Neuronal stem cell (in vitro differentiated cells): ENCODE results near the gene STK32A.

Experiments used
- DNase-seq: peaks from one replicate; pipeline ENCODE4 v3.0.0-alpha.2; 2013; ENCODE audit warnings: low spot score
- H2AFZ ChIP-seq: one replicate; pipeline ENCODE4 v1.6.1; 2013; ENCODE audit warnings: mild to moderate bottlenecking, low read length, inconsistent platforms
- H2AK5ac ChIP-seq: 2 replicates; pipeline ENCODE4 v1.6.1; 2013; ENCODE audit warnings: low read depth, mild to moderate bottlenecking, inconsistent platforms, low read length, moderate library complexity, mixed read lengths
- H2BK120ac ChIP-seq: 2 replicates; pipeline ENCODE4 v1.6.1; 2013; ENCODE audit warnings: low read depth, mild to moderate bottlenecking, inconsistent platforms, low read length, moderate library complexity, mixed read lengths
- H2BK12ac ChIP-seq: one replicate; pipeline ENCODE4 v1.6.1; 2013; ENCODE audit warnings: low read length, inconsistent platforms
- H2BK15ac ChIP-seq: 2 replicates; pipeline ENCODE4 v1.6.1; 2013; ENCODE audit warnings: mild to moderate bottlenecking, low read length, inconsistent platforms, mixed read lengths
- H2BK5ac ChIP-seq: one replicate; pipeline ENCODE4 v1.6.1; 2013; ENCODE audit warnings: inconsistent platforms, mild to moderate bottlenecking, low read length, moderate library complexity
- H3K14ac ChIP-seq: one replicate; pipeline ENCODE4 v1.6.1; 2013; ENCODE audit warnings: low read length, inconsistent platforms
- H3K18ac ChIP-seq: 2 replicates; pipeline ENCODE4 v1.6.1; 2013; ENCODE audit warnings: low read length, inconsistent platforms
- H3K23ac ChIP-seq: 2 replicates; pipeline ENCODE4 v1.6.1; 2013; ENCODE audit warnings: low read depth, mild to moderate bottlenecking, mixed read lengths, low read length, inconsistent platforms; ENCODE audit not compliant: poor library complexity
- H3K27ac ChIP-seq: replicated peaks from 3 replicates; pipeline ENCODE4 v1.5.1; 2013; ENCODE audit warnings: low read length, inconsistent platforms
- H3K27me3 ChIP-seq, 3 experiments: 2 replicates each; pipeline ENCODE4 v1.6.1; 2013; ENCODE audit warnings: low read length in 3 of 3, mild to moderate bottlenecking in 2 of 3, inconsistent platforms in 1 of 3, low read depth in 1 of 3, mixed read lengths in 1 of 3, moderate library complexity in 1 of 3; ENCODE audit not compliant: control insufficient read depth in 3 of 3, insufficient read depth in 3 of 3
- H3K36me3 ChIP-seq, 2 donors: replicated peaks in 1 of 2; 2 replicates each; pipeline ENCODE4 v1.6.1; 2013; ENCODE audit warnings: low read length in 2 of 2; ENCODE audit not compliant: control insufficient read depth in 2 of 2, insufficient read depth in 2 of 2
- H3K4ac ChIP-seq: 2 replicates; pipeline ENCODE4 v1.6.1; 2013; ENCODE audit warnings: inconsistent platforms, mild to moderate bottlenecking, low read length, moderate library complexity
- H3K4me1 ChIP-seq, 2 donors: 1 replicate in 1 of 2; 2 replicates in 1 of 2; pipeline ENCODE4 v1.6.1; 2013; ENCODE audit warnings: low read length in 2 of 2, low read depth in 1 of 2; ENCODE audit not compliant: control insufficient read depth in 2 of 2, insufficient read depth in 1 of 2
- H3K4me2 ChIP-seq: one replicate; pipeline ENCODE4 v1.6.1; 2013; ENCODE audit warnings: mild to moderate bottlenecking, low read length, inconsistent platforms; ENCODE audit not compliant: insufficient read depth, poor library complexity, severe bottlenecking
- H3K4me3 ChIP-seq, 2 donors: 2 replicates each; pipeline ENCODE4 v1.5.1; 2013; ENCODE audit warnings: low read length in 2 of 2, mild to moderate bottlenecking in 2 of 2, inconsistent platforms in 1 of 2, moderate library complexity in 1 of 2
- H3K79me1 ChIP-seq: one replicate; pipeline ENCODE4 v1.6.1; 2013; ENCODE audit warnings: low read depth, mild to moderate bottlenecking, inconsistent platforms, low read length, moderate library complexity
- H3K9ac ChIP-seq: one replicate; pipeline ENCODE4 v1.6.1; 2013; ENCODE audit warnings: mild to moderate bottlenecking, low read depth, low read length, inconsistent platforms; ENCODE audit not compliant: poor library complexity
- H3K9me3 ChIP-seq, 2 donors: replicated peaks in 1 of 2; 2 replicates each; pipeline versions ENCODE3 to v1.6.1; 2013; ENCODE audit warnings: low read length in 2 of 2, mild to moderate bottlenecking in 2 of 2, inconsistent platforms in 1 of 2, low read depth in 1 of 2, mixed read lengths in 1 of 2, moderate library complexity in 1 of 2; ENCODE audit not compliant: control insufficient read depth in 2 of 2, insufficient read depth in 1 of 2
- H4K8ac ChIP-seq: one replicate; pipeline ENCODE4 v1.6.1; 2013; ENCODE audit warnings: low read depth, mild to moderate bottlenecking, inconsistent platforms, low read length, moderate library complexity
- H4K91ac ChIP-seq: one replicate; pipeline ENCODE4 v1.6.1; 2013; ENCODE audit warnings: low read length, low read depth, mild to moderate bottlenecking, inconsistent platforms; ENCODE audit not compliant: poor library complexity
- WGBS, 2 donors: extraction: QIAGEN DNeasy Blood & Tissue Kit; methylation state at CpG; one replicate each; pipeline ENCODE4 v1.1.7; 2013; ENCODE audit warnings: missing lambda C conversion rate in 2 of 2, mixed read lengths in 1 of 2; ENCODE audit not compliant: insufficient read length in 2 of 2, insufficient replicate concordance in 1 of 2; ENCODE audit errors: extremely low coverage in 2 of 2; 5-methylcytosine and 5-hydroxymethylcytosine counted together

Gene STK32A

GRCh38 chr5:147310059-147310704 is 75.4 kb downstream of the STK32A start:
- Histone ChIP-seq H3K4me3 (no peak overlapping the region), H2AFZ (no peak overlapping the region), H3K9me3 (no peaks in the 10 kb centered on the region), H4K8ac (no peak overlapping the region), H3K36me3 (no peaks in the 10 kb centered on the region), H4K91ac (no peak overlapping the region), H2BK12ac (no peak overlapping the region), H3K14ac (no peak overlapping the region), H3K4me1 (no peaks in the 10 kb centered on the region), H3K23ac (no peak overlapping the region), H3K79me1 (no peaks in the 10 kb centered on the region), H3K27me3 (no peaks in the 10 kb centered on the region), H3K4ac (no peak overlapping the region), H3K4me2 (no peak overlapping the region), H3K9ac (no peak overlapping the region), H2AK5ac (no peak overlapping the region), H3K18ac (no peak overlapping the region), H2BK120ac (no peak overlapping the region), H2BK5ac (no peak overlapping the region), H2BK15ac (no peak overlapping the region), H3K27ac (no peak overlapping the region)
- WGBS, 2 donors, result no CpG with 5 or more reads among the region's 10 CpGs
- DNase-seq, result no peak

DNA sequence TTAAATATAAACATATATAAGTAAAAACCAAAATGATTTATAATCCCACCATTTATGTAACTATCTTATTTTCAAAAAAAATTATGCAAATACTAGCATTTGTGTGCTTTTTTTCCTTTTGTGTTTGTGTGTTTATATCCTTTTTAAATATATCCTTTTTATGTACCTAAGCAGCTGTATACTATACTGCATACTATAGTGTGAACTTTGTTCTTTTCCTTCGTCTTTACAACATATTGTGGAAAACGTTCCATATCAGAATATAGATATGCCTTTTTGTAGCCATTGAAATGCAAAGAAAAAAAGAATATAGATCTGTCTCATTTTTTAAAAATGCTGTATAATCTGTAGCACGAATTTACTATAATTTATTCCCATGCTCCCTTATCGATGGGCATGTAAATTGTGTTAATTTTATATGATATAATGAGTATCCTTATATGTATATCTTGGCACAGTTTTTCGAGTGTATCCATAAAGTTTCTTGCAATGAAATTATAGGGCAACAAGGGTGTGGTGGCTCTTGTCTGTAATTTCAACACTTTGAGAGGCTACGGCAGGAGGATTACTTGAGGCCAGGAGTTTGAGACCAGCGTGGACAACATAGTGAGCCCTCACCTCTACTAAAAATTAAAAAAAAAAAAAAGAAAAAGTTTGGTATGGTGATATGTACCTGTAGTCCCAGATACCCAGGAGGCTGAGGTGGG is 83.3 kb downstream of the STK32A start:
- no peak for DNase-seq
- Histone ChIP-seq H3K79me1 (no peaks in the 10 kb centered on the region), H3K27me3 (no peaks in the 10 kb centered on the region), H3K9me3 (no peaks in the 10 kb centered on the region), H4K91ac (no peak overlapping the region), H3K14ac (no peak overlapping the region), H3K4me1 (no peaks in the 10 kb centered on the region), H2AK5ac (no peak overlapping the region), H2BK5ac (no peak overlapping the region), H4K8ac (no peak overlapping the region), H2BK120ac (no peak overlapping the region), H3K9ac (no peak overlapping the region), H3K27ac (no peak overlapping the region), H3K18ac (no peak overlapping the region), H3K4me2 (no peak overlapping the region), H2BK15ac (no peak overlapping the region), H2AFZ (no peak overlapping the region), H3K4ac (no peak overlapping the region), H2BK12ac (no peak overlapping the region), H3K36me3 (no peaks in the 10 kb centered on the region), H3K23ac (no peak overlapping the region), H3K4me3 (no peak overlapping the region)
- no CpG with 5 or more reads among the region's 7 CpGs for WGBS, 2 donors

DNA sequence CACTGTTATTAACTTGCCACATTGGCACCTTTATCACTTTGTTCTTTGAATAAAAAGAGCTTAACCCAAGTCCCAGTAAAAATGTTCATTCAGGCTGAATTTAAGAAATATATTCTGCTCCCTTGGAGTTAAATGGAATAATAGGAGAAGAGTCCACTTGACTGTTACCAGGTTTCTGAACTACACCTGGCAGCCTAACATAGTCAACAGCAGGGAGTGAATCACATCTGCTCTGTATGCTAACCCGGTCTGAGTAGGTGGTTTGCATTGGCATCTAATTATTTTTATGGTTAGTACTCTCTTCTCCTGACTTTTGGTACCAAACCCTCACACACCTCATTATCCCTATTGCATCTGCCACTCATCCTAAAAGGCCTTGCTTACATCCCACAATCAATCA is 86.7 kb downstream of the STK32A start:
- no peak overlapping the region for H2BK120ac ChIP-seq
- no peak overlapping the region for H3K27ac ChIP-seq
- no peak overlapping the region for H2AK5ac ChIP-seq
- H3K9ac ChIP-seq, result no peak overlapping the region
- no peak overlapping the region for H3K4me2 ChIP-seq
- no peak overlapping the region for H2AFZ ChIP-seq
- no peaks in the 10 kb centered on the region for H3K27me3 ChIP-seq
- H3K14ac ChIP-seq, result no peak overlapping the region
- H2BK15ac ChIP-seq, result no peak overlapping the region
- no peak overlapping the region for H3K18ac ChIP-seq
- WGBS, 2 donors, result no CpG with 5 or more reads among the region's 1 CpG
- no peaks in the 10 kb centered on the region for H3K9me3 ChIP-seq
- H4K8ac ChIP-seq, result no peak overlapping the region
- H3K36me3 ChIP-seq, result no peaks in the 10 kb centered on the region
- H2BK5ac ChIP-seq, result no peak overlapping the region
- H3K79me1 ChIP-seq, result no peaks in the 10 kb centered on the region
- no peak overlapping the region for H2BK12ac ChIP-seq
- H3K4ac ChIP-seq, result no peak overlapping the region
- H4K91ac ChIP-seq, result no peak overlapping the region
- no peak overlapping the region for H3K4me3 ChIP-seq
- no peaks in the 10 kb centered on the region for H3K4me1 ChIP-seq
- no peak overlapping the region for H3K23ac ChIP-seq
- no peak for DNase-seq

- Histone ChIP-seq H3K4me2 (no peak overlapping the region), H3K14ac (no peak overlapping the region), H2AK5ac (no peak overlapping the region), H3K27ac (no peak overlapping the region), H3K18ac (peak overlapping the region; percentile 39), H3K4me3 (no peak overlapping the region), H2AFZ (no peak overlapping the region), H2BK120ac (no peak overlapping the region), H4K91ac (no peak overlapping the region), H3K9ac (no peak overlapping the region), H3K27me3 (no peaks in the 10 kb centered on the region), H2BK5ac (no peak overlapping the region), H4K8ac (no peak overlapping the region), H3K4ac (no peak overlapping the region), H3K9me3 (peaks cover 0 to 3% of the 10 kb centered on the region in 2 donors), H2BK12ac (no peak overlapping the region), H3K36me3 (no peaks in the 10 kb centered on the region), H3K23ac (no peak overlapping the region), H3K79me1 (no peaks in the 10 kb centered on the region), H2BK15ac (no peak overlapping the region), H3K4me1 (peaks cover 0 to 2% of the 10 kb centered on the region in 2 donors)
- WGBS, 2 donors, result no CpG with 5 or more reads among the region's 4 CpGs
- DNase-seq, result no peak
Observed at GRCh38 chr5:147327421-147327820, 92.6 kb downstream of the STK32A start.
